Testis (tissue), 2 donors: Measurements from ENCODE around the gene BRK1.

Experiments used
- CTCF ChIP-seq, 3 experiments: fragments of 450-650 bp in 2 of 3; fragments of 200-600 bp in 1 of 3; sonication (generic) in 1 of 3; IDR thresholded peaks; one replicate each; pipeline ENCODE4 v1.5.1; 2016 to 2019; ENCODE audit warnings: antibody characterized with exemption in 3 of 3, mild to moderate bottlenecking in 2 of 3, moderate library complexity in 1 of 3
- POLR2A ChIP-seq: fragments of 450-650 bp; IDR thresholded peaks from one replicate; pipeline ENCODE4 v1.6.1; 2017; ENCODE audit warnings: antibody characterized with exemption, mild to moderate bottlenecking, moderate library complexity

GRCh38 chr3:10088256-10088655 is 27.2 kb upstream of the BRK1 start:
- no peak for TF ChIP-seq CTCF (IDR thresholded peaks at IDR 0.05)
- no peak for TF ChIP-seq POLR2A
